SK-N-SH treated with all-trans-retinoic acid at 6 μM for 48 hours (cell line): ENCODE results near the gene PCSK2.

ENCODE experiments used
- ATAC-seq: fragments of 200-7000 bp; cut with Tn5 transposase; 3 replicates; pipeline ENCODE4 v1.9.1; 2020; ENCODE audit warnings: mild to moderate bottlenecking, moderate library complexity
- ARNTL ChIP-seq: fragments of 450-650 bp; formaldehyde crosslinking; IDR thresholded peaks from 2 replicates; pipeline ENCODE4 v1.5.0; 2020; ENCODE audit warnings: low read depth, mild to moderate bottlenecking, moderate library complexity, borderline replicate concordance
- BACH2 ChIP-seq: fragments of 250-450 bp; sonication (Bioruptor Pico); IDR thresholded peaks from 2 replicates; pipeline ENCODE4 v1.9.0; 2021; ENCODE audit warnings: mild to moderate bottlenecking, borderline replicate concordance
- CREB5 ChIP-seq: fragments of 250-450 bp; sonication (Bioruptor Pico); IDR thresholded peaks from 2 replicates; pipeline ENCODE4 v1.5.1; 2020; ENCODE audit warnings: low read depth, mild to moderate bottlenecking, moderate library complexity
- CSDC2 ChIP-seq: fragments of 250-450 bp; sonication (Bioruptor Pico); IDR thresholded peaks from 2 replicates; pipeline ENCODE4 v1.5.0; 2020; ENCODE audit warnings: mild to moderate bottlenecking, moderate library complexity
- ESRRG ChIP-seq: fragments of 250-450 bp; sonication (Bioruptor Pico); IDR thresholded peaks from 2 replicates; pipeline ENCODE4 v1.6.1; 2021; ENCODE audit warnings: mild to moderate bottlenecking
- GLIS3 ChIP-seq: fragments of 250-450 bp; sonication (Bioruptor Pico); IDR thresholded peaks from 2 replicates; pipeline ENCODE4 v1.5.0; 2020; ENCODE audit warnings: mild to moderate bottlenecking, moderate library complexity
- ISL1 ChIP-seq: fragments of 250-450 bp; sonication (Bioruptor Pico); IDR thresholded peaks from 2 replicates; pipeline ENCODE4 v2.1.2; 2022; ENCODE audit warnings: mild to moderate bottlenecking, moderate library complexity
- PATZ1 ChIP-seq: fragments of 250-450 bp; sonication (Bioruptor Pico); IDR thresholded peaks from 2 replicates; pipeline ENCODE4 v1.8.0; 2020; ENCODE audit warnings: mild to moderate bottlenecking, moderate library complexity, borderline replicate concordance
- POU6F1 ChIP-seq: fragments of 250-450 bp; sonication (Bioruptor Pico); IDR thresholded peaks from 2 replicates; pipeline ENCODE4 v1.8.0; 2021; ENCODE audit warnings: low read depth, mild to moderate bottlenecking, moderate library complexity, borderline replicate concordance
- PPARA ChIP-seq: fragments of 250-450 bp; sonication (Bioruptor Pico); IDR thresholded peaks from 2 replicates; pipeline ENCODE4 v1.5.0; 2020; ENCODE audit warnings: mild to moderate bottlenecking, borderline replicate concordance
- RARB ChIP-seq: fragments of 250-450 bp; sonication (Bioruptor Pico); IDR thresholded peaks from 2 replicates; pipeline ENCODE4 v1.8.0; 2021; ENCODE audit warnings: mild to moderate bottlenecking, moderate library complexity
- SNAI2 ChIP-seq: fragments of 250-450 bp; sonication (Bioruptor Pico); IDR thresholded peaks from 2 replicates; pipeline ENCODE4 v1.5.0; 2020; ENCODE audit warnings: mild to moderate bottlenecking, moderate library complexity
- TOX ChIP-seq: fragments of 250-450 bp; sonication (Bioruptor Pico); IDR thresholded peaks from 2 replicates; pipeline ENCODE4 v1.8.0; 2021; ENCODE audit warnings: mild to moderate bottlenecking, moderate library complexity, borderline replicate concordance
- ZFP3 ChIP-seq: fragments of 250-450 bp; sonication (Bioruptor Pico); IDR thresholded peaks from 2 replicates; pipeline ENCODE4 v1.5.0; 2020; ENCODE audit warnings: mild to moderate bottlenecking, moderate library complexity
- ZFP30 ChIP-seq: fragments of 450-650 bp; formaldehyde crosslinking; IDR thresholded peaks from 2 replicates; pipeline ENCODE4 v1.5.0; 2022; ENCODE audit warnings: mild to moderate bottlenecking, moderate library complexity
- ZNF565 ChIP-seq: fragments of 450-650 bp; formaldehyde crosslinking; conservative IDR thresholded peaks from 2 replicates; pipeline ENCODE4 v1.5.0; 2020; ENCODE audit warnings: low read depth, mild to moderate bottlenecking, moderate library complexity
- ZNF70 ChIP-seq: fragments of 450-650 bp; formaldehyde crosslinking; IDR thresholded peaks from 2 replicates; pipeline ENCODE4 v1.5.0; 2020; ENCODE audit warnings: mild to moderate bottlenecking, moderate library complexity
- ZNF8 ChIP-seq: fragments of 450-650 bp; formaldehyde crosslinking; IDR thresholded peaks from 2 replicates; pipeline ENCODE4 v1.5.0; 2020; ENCODE audit warnings: mild to moderate bottlenecking, moderate library complexity
- TF ChIP-seq, protein P1 (sequence below): fragments of 250-450 bp; sonication (Bioruptor Pico); IDR thresholded peaks from 2 replicates; pipeline ENCODE4 v1.5.0; 2020; ENCODE audit warnings: mild to moderate bottlenecking, moderate library complexity
- TF ChIP-seq, protein P2 (sequence below): fragments of 250-450 bp; sonication (Bioruptor Pico); IDR thresholded peaks from 2 replicates; pipeline ENCODE4 v1.5.1; 2021; ENCODE audit warnings: mild to moderate bottlenecking, moderate library complexity

Gene PCSK2

DNA sequence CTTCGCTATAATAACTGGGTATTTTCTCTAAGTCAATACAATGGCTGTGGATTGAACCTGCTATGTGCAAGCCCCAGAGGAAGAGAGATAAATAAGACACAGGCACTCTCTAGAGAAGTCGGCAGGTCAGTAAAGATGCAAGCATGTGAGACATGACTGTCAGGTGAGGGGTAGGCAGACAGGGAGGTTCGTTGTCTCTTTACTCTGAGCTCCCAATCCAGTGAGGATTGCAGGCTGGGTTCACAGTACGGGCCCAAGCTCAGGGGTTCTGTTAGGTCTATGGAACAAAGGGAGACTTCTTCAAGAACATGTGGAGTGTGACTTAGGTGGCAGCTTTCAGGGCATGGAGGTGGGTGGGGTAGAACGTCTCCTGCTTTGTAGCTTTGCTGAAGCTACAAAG, 147.2 kb downstream of the PCSK2 start:
- no peak for ATAC-seq
- TF ChIP-seq POU6F1 (no peak), ZNF70 (no peak), ZNF565 (no peak), ZFP30 (CRISPR knock-in tag) (no peak), GLIS3 (CRISPR knock-in tag) (no peak), CREB5 (CRISPR knock-in tag) (no peak), CSDC2 (CRISPR knock-in tag) (no peak), SNAI2 (CRISPR knock-in tag) (no peak), RARB (no peak), ESRRG (CRISPR knock-in tag) (no peak), PPARA (no peak), TOX (CRISPR knock-in tag) (no peak)
- TF ChIP-seq, protein P1, sequence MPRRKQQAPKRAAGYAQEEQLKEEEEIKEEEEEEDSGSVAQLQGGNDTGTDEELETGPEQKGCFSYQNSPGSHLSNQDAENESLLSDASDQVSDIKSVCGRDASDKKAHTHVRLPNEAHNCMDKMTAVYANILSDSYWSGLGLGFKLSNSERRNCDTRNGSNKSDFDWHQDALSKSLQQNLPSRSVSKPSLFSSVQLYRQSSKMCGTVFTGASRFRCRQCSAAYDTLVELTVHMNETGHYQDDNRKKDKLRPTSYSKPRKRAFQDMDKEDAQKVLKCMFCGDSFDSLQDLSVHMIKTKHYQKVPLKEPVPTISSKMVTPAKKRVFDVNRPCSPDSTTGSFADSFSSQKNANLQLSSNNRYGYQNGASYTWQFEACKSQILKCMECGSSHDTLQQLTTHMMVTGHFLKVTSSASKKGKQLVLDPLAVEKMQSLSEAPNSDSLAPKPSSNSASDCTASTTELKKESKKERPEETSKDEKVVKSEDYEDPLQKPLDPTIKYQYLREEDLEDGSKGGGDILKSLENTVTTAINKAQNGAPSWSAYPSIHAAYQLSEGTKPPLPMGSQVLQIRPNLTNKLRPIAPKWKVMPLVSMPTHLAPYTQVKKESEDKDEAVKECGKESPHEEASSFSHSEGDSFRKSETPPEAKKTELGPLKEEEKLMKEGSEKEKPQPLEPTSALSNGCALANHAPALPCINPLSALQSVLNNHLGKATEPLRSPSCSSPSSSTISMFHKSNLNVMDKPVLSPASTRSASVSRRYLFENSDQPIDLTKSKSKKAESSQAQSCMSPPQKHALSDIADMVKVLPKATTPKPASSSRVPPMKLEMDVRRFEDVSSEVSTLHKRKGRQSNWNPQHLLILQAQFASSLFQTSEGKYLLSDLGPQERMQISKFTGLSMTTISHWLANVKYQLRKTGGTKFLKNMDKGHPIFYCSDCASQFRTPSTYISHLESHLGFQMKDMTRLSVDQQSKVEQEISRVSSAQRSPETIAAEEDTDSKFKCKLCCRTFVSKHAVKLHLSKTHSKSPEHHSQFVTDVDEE, result no peak

- no peak for ATAC-seq
- TF ChIP-seq ISL1 (CRISPR knock-in tag), result no peak
- no peak for TF ChIP-seq BACH2
- TF ChIP-seq, protein P1, result no peak
- no peak for TF ChIP-seq ZNF565
- TF ChIP-seq, protein P2, sequence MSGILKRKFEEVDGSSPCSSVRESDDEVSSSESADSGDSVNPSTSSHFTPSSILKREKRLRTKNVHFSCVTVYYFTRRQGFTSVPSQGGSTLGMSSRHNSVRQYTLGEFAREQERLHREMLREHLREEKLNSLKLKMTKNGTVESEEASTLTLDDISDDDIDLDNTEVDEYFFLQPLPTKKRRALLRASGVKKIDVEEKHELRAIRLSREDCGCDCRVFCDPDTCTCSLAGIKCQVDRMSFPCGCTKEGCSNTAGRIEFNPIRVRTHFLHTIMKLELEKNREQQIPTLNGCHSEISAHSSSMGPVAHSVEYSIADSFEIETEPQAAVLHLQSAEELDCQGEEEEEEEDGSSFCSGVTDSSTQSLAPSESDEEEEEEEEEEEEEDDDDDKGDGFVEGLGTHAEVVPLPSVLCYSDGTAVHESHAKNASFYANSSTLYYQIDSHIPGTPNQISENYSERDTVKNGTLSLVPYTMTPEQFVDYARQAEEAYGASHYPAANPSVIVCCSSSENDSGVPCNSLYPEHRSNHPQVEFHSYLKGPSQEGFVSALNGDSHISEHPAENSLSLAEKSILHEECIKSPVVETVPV, result no peak
- TF ChIP-seq POU6F1, result no peak
Measured at GRCh38 chr20:17376031-17376430, 149.2 kb downstream of the PCSK2 start.

DNA sequence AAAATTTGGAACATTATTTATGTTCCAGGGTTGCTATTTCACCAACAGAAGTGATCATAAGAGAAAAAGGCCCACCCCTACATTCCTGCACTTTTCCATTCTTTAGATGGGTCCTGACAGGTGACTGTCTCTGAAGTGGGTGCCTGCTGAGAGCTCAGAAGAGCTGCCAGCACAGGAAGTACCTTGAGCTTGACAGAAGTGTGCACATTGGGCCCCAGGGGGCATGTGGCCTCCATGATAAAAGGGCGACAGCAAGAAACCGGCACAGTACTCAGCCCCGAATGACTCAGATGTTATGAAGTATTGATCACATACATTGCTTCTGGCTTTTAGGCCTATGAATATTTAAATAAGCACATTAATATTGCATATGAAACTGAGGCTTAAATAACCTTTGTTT, 150.4 kb downstream of the PCSK2 start:
- no peak for ATAC-seq
- TF ChIP-seq BACH2 (no peak), TOX (CRISPR knock-in tag) (no peak), ARNTL (CRISPR knock-in tag) (no peak), ZNF565 (no peak), ESRRG (CRISPR knock-in tag) (no peak), ISL1 (CRISPR knock-in tag) (no peak), PATZ1 (no peak), ZNF8 (no peak), RARB (no peak), ZFP3 (no peak)
